ENCODE results near the gene IL1RAPL2.

- TF ChIP-seq CTCF (IDR thresholded peaks at IDR 0.05), result no peak
- TF ChIP-seq, protein P1, sequence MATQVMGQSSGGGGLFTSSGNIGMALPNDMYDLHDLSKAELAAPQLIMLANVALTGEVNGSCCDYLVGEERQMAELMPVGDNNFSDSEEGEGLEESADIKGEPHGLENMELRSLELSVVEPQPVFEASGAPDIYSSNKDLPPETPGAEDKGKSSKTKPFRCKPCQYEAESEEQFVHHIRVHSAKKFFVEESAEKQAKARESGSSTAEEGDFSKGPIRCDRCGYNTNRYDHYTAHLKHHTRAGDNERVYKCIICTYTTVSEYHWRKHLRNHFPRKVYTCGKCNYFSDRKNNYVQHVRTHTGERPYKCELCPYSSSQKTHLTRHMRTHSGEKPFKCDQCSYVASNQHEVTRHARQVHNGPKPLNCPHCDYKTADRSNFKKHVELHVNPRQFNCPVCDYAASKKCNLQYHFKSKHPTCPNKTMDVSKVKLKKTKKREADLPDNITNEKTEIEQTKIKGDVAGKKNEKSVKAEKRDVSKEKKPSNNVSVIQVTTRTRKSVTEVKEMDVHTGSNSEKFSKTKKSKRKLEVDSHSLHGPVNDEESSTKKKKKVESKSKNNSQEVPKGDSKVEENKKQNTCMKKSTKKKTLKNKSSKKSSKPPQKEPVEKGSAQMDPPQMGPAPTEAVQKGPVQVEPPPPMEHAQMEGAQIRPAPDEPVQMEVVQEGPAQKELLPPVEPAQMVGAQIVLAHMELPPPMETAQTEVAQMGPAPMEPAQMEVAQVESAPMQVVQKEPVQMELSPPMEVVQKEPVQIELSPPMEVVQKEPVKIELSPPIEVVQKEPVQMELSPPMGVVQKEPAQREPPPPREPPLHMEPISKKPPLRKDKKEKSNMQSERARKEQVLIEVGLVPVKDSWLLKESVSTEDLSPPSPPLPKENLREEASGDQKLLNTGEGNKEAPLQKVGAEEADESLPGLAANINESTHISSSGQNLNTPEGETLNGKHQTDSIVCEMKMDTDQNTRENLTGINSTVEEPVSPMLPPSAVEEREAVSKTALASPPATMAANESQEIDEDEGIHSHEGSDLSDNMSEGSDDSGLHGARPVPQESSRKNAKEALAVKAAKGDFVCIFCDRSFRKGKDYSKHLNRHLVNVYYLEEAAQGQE (IDR thresholded peaks at IDR 0.05; ENCODE audit: insufficient read depth in 1 of 2, low read depth in 2 of 2, low read length in 1 of 2), result no peak
- no peak for TF ChIP-seq POLR2AphosphoS5 (IDR thresholded peaks at IDR 0.05; ENCODE audit: low read depth, low read length)
- TF ChIP-seq TCF7L2 (IDR thresholded peaks at IDR 0.05; ENCODE audit: low read depth, low read length), result no peak
- no peak for TF ChIP-seq SIN3A (IDR thresholded peaks at IDR 0.05; ENCODE audit: borderline replicate concordance, insufficient read depth, low read depth, low read length)
Observed at GRCh38 chrX:104852241-104852640, 286.2 kb downstream of the IL1RAPL2 start.
